Muscle of back (tissue), 11 donors: ENCODE results near the gene BLVRB. TPM values are rescaled to one million over a fixed set of nuclear protein-coding genes. Genes with fewer than 3 reads are reported as not detected.
"Not testable (repeated sequence)": the region's sequence is repeated elsewhere in the genome, so short reads cannot be mapped to it uniquely, and the experiment has no call there.

Source experiments
- DNase-seq, 3 donors: peaks; one replicate each; pipeline versions ENCODE4 v3.0.0 to v3.0.0-alpha.2; 2013
- polyA plus RNA-seq, 10 donors: library from polyadenylated mRNA; unstranded; fragments of 120-200 nt; gene quantifications; one replicate each; pipeline ENCODE4 v1.2.1, GENCODE V29; 2013; ENCODE audit not compliant: insufficient read length in 10 of 10

Gene BLVRB
- polyA plus RNA-seq, 10 donors = 26.1 to 55.4 (median 32.3) TPM

DNA sequence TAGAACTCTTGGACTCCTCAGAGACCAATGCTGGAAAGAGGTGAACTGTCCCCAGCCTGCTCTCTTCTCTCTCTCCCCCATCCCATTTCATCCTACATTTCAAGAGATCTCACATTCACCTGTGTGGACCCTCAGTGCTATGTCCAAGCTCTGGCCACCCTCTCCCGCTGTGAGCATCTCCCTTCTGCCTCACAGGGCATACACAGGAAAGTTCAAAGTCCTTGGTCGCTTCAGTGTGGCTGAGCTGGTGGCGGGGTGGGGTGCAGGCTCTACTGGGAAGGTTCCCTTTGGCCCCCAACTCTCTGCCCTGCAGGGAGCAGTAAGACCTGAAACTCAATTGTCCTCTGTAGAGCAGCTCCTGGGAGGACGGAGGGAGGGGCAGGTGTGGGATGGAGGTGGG is 28.2 kb upstream of the BLVRB start:
- no peak for DNase-seq

DNA sequence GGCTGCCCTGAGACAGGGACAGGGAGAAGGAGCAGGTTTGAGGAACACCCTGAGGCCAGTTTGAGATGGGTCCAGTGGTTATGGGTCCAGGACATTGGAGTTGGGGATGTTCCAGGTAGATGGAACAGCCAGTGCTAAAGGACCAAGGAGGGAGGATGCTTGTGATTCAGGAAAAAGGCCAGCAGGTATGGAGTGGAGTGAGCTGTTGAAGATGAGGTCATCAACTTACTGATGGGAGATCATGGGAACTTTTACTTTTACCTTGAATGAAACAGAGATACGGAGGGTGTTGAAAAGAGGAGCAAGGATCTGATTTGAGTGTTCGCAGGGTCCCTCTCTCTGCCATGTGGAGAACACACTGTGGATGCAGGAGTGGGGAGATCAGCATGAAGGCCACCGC is 26.7 kb upstream of the BLVRB start:
- no peak for DNase-seq

DNA sequence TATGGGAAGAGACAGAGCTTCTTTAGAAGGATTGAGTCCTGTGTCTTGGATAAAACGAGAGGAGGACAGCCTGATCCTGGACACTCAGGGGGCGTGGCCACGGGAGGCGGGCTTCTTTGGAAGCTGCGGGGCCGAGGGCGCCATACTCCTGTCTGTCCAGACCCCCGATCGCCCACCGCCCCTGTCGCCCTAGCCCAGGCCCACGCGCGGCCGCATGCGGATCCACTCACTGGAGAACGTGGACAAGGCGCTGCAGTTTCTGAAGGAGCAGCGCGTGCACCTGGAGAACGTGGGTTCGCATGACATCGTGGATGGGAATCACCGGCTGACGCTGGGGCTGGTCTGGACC is 24.3 kb upstream of the BLVRB start:
- no peak for DNase-seq

DNA sequence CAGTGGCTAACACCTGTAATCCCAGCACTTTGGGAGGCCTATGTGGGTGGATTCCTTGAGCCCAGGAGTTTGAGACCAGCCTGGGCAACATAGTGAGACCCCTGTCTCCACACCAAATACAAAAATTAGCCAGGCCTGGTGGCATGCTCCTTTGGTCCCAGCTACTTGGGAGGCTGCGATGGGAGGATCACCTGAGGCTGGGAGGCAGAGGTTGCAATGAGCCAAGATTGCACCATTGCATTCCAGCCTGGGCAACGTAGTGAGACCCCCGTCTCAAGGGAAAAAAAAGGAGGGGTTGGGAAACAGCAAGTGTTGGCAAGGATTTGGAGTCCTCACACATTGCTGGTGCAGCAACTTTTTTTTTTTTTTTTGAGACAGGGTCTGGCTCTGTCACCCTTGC is 20.5 kb upstream of the BLVRB start:
- DNase-seq = no peak

DNA sequence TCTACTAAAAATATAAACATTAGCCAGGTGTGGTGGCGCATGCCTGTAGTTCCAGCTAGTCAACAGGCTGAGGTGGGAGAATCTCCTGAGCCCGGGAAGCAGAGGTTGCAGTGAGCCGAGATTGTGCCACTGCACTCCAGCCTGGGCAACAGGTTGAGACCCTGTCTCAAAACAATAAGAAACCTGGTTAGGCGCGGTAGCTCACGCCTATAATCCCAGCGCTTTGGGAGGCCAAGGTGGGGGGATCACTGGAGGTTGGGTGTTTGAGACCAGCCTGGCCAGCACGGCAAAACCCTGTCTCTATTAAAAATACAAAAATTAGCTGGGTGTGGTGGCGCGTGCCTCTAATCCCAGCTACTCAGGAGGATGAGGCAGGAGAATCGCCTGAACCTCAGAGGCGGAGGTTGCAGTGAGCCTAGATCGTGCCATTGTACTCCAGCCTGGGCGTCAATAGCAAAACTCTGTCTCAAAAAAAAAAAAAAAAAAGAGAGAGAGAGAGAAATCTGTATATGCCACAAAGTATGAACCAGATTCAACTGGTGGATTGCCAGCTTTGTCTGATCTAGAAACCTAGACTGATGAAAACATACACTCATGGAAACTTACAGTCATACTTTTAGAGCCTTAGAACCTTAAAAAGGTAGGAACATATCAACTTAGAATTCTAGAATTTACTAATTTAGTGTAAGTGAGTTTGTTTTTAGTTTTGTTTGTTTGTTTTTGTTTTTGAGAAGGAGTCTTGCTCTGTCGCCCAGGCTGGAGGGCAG is 10.5 kb upstream of the BLVRB start:
- DNase-seq = not testable (repeated sequence)

DNA sequence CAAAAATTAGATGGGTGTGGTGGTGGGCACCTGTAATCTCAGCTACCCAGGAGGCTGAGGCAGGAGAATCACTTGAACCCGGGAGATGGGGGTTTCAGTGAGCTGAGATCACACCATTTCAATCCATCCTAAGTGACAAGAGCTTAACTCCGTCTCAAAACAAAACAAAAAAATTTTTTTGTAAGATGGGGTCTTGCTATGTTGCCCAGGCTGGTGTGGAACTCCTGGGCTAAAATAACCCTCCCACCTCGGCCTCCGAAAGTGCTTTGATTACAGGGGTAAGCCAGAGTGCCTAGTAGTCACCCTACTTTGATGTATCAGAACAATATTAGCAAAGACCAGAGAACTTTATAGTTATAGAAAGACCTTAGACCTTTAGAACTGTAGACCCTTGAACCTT is 9.2 kb upstream of the BLVRB start:
- DNase-seq = no peak

DNA sequence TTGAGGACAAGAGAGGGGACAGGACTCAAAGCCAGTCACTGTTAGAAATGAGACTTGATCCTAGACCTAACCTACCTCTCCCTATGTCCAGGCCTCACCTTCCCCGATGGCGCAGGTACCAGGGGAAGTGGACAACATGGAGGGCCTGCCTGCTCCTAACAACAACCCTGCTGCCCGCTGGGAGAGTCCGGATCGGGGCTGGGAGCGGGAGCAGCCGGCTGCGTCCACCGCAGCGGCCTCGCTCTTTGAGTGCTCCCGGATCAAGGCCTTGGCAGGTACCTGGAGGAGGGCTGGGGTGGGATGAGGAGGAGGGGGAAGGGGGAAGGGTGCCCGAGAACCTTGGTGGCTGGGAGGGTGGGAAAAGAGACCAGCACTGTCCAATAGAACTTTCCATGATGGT is 7.0 kb upstream of the BLVRB start:
- DNase-seq = no peak

DNA sequence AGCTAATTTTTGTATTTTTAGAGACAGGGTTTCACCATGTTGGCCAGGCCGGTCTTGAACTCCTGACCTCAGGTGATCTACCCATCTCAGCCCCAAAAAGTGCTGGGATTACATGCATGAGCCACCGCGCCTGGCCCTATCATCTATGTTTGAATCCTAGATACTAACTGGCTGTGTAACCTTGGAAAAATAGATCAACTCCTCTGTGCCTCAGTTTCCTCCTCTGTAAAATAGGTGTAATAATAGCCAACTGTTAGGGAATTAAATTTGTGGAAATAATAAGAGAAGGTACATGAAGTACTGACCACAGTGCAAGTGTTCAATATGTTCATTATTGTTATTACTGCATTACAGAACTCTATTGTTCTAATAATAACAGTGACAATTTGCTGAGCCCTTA is 5.6 kb upstream of the BLVRB start:
- no peak for DNase-seq

DNA sequence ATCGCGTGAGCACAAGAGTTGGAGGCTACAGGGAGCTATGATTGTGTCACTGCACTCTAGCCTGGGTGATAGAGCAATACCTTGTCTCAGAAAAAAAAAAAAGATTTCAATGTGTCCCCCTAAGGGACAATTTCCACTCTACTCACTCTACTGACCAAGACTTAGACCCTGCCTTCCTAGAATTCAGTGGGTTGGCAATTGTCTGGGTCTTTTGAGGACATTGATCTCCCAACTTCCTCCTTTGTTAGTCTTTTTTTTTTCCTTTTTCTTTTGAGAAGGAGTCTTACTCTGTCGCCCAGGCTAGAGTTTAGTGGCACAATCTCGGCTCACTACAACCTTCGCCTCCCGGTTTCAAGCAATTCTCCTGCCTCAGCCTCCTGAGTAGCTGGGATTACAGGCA is 3.5 kb upstream of the BLVRB start:
- DNase-seq = no peak

DNA sequence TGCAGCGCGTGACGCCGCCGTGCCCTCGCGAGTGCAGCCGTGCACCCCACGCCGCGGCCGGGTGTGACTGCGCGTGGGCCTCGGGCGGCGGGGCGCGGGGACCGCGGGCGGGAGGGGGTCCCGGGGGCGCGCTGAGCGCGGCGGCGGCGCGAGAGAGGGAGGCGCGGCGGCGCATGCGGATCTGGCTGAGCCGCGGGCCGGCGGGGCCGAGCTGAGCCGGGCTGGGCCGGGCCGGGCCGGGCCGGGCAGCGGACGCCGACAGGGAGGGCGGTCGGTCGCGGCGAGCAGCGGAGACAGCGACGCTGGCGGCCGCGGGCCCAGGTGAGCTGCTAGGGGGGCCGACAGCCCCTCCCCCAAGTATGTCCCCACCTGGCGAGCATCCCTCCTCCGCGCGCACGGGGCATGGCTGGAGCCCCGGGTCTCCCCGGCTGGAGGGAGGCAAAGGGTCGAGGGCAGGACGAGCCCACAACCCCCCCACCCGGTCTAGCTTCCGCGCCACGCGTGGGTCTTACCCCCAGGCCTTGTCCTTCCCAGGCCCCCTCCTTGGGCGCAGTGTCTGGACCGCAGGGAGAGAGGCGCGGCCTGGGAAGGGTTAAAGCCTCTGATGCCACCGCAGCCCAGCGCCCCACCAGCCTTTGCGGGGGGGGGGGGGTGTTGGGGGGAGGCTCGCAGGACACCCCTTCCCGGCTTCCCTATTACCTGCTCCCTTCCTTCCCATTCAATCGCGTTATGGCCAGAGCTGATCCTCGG is 1.6 kb upstream of the BLVRB start, which contains the start of gene SPTBN4:
Gene SPTBN4, plus strand, starts transcription at position 17 of the 750 bp plus-strand sequence. CDS start 5,621 bp downstream, outside the sequence.
- peak in 1 of 3 donors; percentile 14 for DNase-seq

DNA sequence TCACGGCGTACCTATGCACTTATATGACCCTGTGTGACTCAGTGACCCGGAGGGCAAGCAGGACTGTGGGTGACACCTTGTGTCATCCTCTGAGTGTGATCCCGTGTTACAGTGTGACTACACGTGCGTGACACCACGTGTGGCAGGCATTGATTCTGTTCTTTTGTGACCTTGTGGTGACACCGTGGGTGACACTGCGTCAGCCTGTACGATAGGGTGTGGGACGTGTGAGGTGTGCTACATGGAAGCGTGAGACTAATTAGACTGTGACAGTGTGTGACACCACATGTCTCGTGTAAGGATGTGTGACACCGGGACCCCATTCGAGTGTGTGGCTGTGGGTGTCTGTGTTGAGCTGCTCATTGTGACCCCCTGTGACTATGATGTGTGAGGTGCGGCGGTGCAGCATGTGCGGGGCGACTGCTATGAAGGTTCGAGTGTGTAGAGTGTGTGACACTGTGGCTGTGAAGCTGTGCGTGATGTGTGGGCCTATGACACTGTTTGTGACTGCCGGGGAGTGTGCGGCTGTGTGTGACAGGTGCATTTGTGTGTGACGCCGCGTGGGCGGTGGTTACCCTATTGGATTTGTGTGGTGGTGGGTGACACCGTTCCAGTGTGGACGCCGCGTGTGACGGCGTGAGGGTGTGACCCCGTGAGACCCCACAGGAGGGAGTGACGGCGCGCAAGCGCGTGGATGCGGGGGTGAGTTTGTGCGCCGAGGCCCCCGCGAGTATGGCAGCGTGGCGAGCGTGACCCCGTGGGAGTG is 857 bp upstream of the BLVRB start:
- no peak for DNase-seq

DNA sequence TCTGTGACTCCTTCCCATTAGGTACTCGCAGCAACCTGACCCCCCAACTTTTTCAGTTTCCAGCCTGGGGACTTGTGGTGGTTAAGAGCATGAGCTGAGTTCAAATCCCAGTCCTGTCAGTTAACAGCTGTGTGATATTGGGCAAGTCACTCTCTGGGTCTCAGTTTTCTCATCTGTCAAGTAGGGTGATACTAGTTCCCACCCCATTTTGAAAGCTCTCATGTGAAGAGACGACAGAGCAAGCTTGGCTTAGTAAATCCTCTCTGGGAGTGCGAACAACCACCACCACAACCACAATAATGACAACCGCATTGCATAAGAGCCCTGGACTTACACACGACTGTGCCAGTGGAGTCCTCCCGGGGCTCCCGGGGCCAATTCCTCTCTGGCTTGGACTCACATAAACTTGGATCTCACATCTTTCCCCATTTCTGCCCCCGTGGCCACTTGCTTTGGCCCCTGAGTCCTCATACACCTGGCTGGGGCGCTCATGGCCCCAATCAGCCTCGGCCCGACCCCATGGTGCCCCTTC is 454 bp downstream of the BLVRB start:
- DNase-seq = peak in 1 of 3 donors; percentile 28

DNA sequence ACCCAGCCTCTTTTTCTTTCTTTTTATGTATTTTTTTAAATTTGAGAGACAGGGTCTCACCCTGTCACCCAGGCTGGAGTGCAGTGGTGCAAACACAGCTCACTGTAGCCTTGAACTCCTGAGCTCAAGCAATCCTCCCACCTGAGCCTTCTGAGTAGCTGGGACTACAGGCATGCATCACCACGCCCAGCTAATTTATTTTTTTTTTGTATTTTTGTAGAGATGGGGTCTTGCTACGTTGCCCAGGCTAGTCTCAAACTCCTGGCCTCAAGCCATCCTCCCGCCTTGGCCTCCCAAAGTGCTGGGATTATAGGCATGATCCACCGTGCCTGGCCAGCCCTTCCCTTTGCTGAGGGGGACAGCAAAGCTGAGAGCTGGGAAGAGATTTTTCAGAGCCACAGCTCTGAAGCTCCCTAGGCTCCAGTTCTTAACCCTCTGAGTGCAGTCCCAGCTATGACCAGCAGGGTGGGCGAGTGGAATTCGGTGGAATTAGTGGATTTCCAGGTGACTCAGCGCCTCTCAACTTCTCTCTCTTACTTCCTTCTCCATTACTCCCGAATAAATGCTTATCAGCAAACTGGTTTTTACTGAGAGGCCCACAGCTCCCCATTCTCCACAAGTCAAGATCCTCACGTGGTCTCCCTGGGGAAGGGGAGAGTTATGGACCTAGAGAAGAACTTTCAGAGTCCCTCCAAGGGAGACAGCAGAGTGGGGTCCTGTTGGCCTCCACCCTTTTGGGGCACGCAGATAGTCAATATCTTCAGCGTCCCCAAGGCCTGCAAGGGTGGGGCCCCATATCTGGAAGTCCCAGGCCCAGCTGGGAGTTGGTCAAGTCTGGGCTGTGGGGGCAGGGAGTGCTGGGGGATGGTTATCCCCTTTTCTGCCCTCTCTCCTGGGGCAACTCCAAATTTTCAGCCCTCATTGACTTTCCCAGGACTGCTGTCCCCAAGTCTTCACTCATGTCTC is 1.2 kb downstream of the BLVRB start:
- peak; percentile 77 to 83 (median 79) for DNase-seq

DNA sequence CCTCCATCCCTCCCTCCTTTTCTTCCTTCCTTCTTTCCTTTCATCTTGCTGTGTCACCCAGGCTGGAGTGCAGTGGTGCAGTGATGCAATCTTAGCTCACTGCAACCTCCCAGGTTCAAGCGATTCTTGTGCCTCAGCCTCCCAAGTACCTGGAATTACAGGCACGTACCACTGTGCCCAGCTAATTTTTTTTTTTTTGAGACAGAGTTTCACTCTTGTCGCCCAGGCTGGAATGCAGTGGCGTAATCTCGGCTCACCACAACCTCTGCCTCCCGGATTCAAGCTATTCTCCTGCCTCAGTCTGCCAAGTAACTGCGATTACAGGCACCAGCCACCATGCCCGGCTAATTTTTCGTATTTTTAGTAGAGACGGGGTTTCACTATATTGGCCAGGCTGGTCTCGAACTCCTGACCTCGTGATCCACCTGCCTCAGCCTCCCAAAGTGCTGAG is 1.9 kb downstream of the BLVRB start:
- not testable (repeated sequence) for DNase-seq

DNA sequence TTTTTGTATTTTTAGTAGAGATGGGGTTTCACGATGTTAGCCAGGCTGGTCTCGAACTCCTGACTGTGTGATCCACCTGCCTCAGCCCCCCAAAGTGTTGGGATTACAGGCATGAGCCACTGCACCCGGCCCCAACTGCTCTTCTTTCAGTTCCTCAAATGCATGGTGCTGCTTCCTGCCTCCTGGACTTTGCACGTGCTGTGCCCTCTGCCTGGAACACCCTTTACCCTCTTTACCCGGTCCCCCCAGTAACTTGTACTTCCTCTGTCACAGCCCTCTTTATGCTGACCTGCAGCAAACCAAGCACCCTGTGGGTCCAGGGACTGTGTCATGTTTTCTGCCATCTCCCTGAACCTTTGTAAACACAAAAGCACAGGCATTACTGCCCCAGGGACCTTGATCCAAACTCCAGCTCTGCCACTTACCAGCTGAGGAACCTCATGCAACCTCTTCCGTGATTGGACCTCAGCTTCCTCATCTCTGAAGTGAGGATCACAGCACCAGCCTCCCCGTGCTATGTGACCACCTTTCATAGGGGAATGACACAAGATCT is 3.8 kb downstream of the BLVRB start:
- peak in 1 of 3 donors; percentile 41 for DNase-seq

DNA sequence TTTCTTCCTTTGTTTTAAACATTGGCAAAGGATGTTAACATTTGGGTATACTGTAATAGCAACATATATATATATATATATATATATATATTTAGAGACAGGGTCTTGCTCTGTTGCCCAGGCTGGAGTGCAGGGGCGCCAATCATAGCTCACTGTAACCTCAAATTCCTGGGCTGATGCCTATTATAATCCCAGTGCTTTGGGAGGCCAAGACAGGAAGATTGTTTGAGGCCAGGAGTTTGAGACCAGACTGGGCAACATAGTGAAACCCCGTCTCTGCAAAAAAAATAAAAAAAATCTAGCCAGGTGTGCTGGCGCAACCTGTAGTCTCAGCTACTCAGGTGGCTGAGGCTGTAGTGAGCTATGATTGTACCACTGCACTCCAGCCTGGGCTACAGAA is 5.4 kb downstream of the BLVRB start:
- DNase-seq = no peak

DNA sequence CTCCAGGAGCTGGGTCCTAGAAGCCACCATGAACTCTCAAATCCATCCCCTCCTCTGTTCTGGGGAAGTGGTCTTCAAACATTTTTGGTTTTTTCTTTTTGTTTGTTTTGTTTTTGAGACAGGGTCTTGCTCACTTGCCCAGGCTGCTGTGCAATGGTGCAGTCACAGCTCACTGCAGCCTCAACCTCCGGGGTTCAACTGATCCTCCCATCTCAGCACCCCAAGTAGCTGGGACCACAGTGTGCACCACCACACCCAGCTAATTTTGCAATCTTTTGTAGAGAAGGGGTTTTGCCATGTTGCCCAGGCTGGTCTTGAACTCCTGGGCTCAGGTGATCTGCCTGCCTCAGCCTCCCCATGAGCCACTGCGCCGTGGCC is 7.0 kb downstream of the BLVRB start:
- DNase-seq = no peak

DNA sequence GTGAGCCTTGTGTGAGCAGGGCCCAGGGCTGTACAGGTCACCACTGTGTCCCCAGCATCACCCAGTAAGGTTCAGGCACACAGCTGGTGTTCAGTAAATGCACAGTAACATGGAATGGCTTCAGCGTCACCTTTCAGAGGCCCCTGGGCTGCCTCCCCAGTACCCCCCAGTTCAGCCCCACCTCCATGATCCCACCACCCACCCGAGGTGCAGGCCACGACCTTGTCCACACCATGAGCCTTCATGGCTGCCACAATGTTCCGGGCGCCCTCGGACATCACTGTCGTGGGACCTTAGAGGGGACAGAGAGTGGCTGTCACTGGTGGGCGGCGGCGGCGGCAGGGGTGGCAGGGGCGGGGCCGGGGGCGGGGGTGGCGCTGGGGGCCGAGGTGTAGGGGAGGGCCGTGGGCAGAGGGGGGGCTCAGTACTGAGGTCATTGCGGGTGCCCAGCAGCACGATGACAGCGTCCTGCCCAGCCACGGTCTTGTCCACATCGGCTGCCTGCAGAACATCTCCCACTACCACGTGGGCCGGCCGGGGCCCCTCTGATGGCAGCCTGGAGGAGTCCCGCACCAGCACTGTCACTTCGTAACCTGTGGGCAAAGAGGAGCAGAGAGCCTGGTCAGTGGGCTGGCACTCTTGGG is 7.5 kb downstream of the BLVRB start:
- no peak for DNase-seq

DNA sequence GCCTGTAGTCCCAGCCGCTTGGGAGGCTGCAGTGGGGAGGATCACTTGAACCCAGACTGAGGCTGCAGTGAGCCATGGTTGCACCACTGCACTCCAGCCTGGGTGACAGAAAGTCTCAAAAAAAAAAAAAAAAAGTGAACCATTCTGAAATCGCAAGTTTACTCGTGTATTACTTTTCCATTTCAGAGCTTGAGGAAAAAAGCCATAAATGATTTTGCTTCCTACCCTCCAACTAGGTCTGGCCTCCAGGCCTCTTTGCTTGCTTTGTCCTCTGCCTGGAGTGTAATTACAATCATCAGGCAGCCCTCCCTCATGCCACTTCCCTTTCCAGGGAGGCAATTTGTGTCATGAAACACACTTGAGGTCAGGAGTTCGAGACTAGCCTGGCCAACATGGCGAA is 8.5 kb downstream of the BLVRB start:
- no peak for DNase-seq

DNA sequence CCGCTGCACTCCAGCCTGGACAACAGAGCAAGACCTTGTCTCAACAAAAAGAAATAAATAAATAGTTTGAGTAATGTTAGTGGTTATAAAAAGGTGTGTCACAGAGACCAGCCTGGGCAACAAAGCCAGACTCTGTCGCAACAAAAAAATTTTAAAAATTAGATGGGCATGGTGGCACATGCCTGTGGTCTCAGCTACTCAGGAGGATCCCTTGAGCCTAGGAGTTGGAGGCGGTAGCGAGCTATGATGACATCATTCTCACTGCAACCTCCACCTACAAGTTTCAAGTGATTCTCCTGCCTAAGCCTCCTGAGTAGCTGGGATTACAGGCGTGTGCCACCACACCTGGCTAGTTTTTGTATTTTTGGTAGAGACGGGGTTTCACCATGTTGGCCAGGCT is 11.6 kb downstream of the BLVRB start:
- DNase-seq = not testable (repeated sequence)
